ENCODE data around the gene MICAL3. TPM values are rescaled to one million over a fixed set of nuclear protein-coding genes. Genes with fewer than 3 reads are reported as not detected.

Gene MICAL3
- total RNA-seq, 2 experiments from 2014 or later = 26.4 to 29.7 TPM

- DNase-seq = no peak
- H3K9me3 Mint-ChIP-seq (ENCODE audit: insufficient read depth) = no peaks in the 10 kb centered on the region
- H3K27ac Mint-ChIP-seq = no peak overlapping the region
- POLR2A ChIA-PET = no interaction called here
- no peaks in the 10 kb centered on the region for H3K27me3 Mint-ChIP-seq (ENCODE audit: low read depth)
- H3K36me3 Mint-ChIP-seq (ENCODE audit: low read depth) = no peaks in the 10 kb centered on the region
- ATAC-seq = no peak
- CTCF ChIA-PET = interaction anchor here (1.2 to 1.3 kb wide), 2 partner anchors 30 to 157 kb away, joined by 4 read pairs; no protein-coding TSS in a partner anchor
- H3K4me3 Mint-ChIP-seq = no peak overlapping the region
- H3K4me1 Mint-ChIP-seq (ENCODE audit: low read depth) = peaks cover 8% of the 10 kb centered on the region
Observed at GRCh38 chr22:17918840-17919239, 105.5 kb downstream of the MICAL3 start.

GRCh38 chr22:17917490-17917983, 106.8 kb downstream of the MICAL3 start:
- Mint-ChIP-seq H3K4me1 (ENCODE audit: low read depth) (peaks cover 8% of the 10 kb centered on the region), H3K4me3 (no peak overlapping the region), H3K9me3 (ENCODE audit: insufficient read depth) (no peaks in the 10 kb centered on the region), H3K27me3 (ENCODE audit: low read depth) (no peaks in the 10 kb centered on the region), H3K27ac (no peak overlapping the region), H3K36me3 (ENCODE audit: low read depth) (no peaks in the 10 kb centered on the region)
- ATAC-seq = no peak
- peak; percentile 42 for DNase-seq
- CTCF ChIA-PET = interaction anchor here (1.2 to 1.3 kb wide), 2 partner anchors 28 to 159 kb away, joined by 4 read pairs; no protein-coding TSS in a partner anchor
- POLR2A ChIA-PET = interaction anchor here (0.7 kb wide), 1 partner anchor 317 kb away, joined by 3 read pairs; no protein-coding TSS in a partner anchor

GRCh38 chr22:17916226-17916889, 108.0 kb downstream of the MICAL3 start:
- H3K4me1 Mint-ChIP-seq (ENCODE audit: low read depth) = peaks cover 8% of the 10 kb centered on the region
- H3K4me3 Mint-ChIP-seq = no peak overlapping the region
- DNase-seq (no peak), ATAC-seq (no peak)
- ChIA-PET CTCF (no interaction called here), POLR2A (no interaction called here)
- H3K27ac Mint-ChIP-seq = no peak overlapping the region
- H3K36me3 Mint-ChIP-seq (ENCODE audit: low read depth) = no peaks in the 10 kb centered on the region
- no peaks in the 10 kb centered on the region for H3K27me3 Mint-ChIP-seq (ENCODE audit: low read depth)
- H3K9me3 Mint-ChIP-seq (ENCODE audit: insufficient read depth) = no peaks in the 10 kb centered on the region

DNA sequence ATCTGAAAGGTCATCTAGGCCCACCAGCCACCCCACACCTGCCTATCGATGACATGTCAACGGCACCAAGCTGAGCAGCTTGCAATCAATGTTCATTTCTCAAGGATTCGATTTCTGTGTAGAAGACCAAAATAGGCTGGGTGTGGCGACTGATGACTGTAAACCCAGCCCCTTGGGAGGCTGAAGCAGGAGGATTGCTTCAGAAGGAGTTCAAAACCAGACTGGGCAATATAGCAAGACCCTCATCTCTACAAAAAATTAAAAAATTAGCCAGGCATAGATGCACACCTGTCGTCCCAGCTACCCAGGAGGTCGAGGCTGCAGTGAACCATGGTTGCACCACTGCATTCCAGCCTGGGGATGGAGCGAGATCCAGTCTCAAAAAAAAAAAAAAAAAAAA, 108.7 kb downstream of the MICAL3 start:
- POLR2A ChIA-PET = no interaction called here
- CTCF ChIA-PET = no interaction called here
- Mint-ChIP-seq H3K27me3 (ENCODE audit: low read depth) (no peaks in the 10 kb centered on the region), H3K36me3 (ENCODE audit: low read depth) (no peaks in the 10 kb centered on the region), H3K27ac (no peak overlapping the region), H3K4me3 (no peak overlapping the region), H3K9me3 (ENCODE audit: insufficient read depth) (no peaks in the 10 kb centered on the region), H3K4me1 (ENCODE audit: low read depth) (peaks cover 5% of the 10 kb centered on the region)
- ATAC-seq (no peak), DNase-seq (no peak)

- no peak overlapping the region for H3K27ac Mint-ChIP-seq
- no peaks in the 10 kb centered on the region for H3K27me3 Mint-ChIP-seq (ENCODE audit: low read depth)
- ATAC-seq (no peak), DNase-seq (no peak)
- no peaks in the 10 kb centered on the region for H3K36me3 Mint-ChIP-seq (ENCODE audit: low read depth)
- POLR2A ChIA-PET = no interaction called here
- H3K9me3 Mint-ChIP-seq (ENCODE audit: insufficient read depth) = no peaks in the 10 kb centered on the region
- H3K4me1 Mint-ChIP-seq (ENCODE audit: low read depth) = peaks cover under 1% of the 10 kb centered on the region
- H3K4me3 Mint-ChIP-seq = no peak overlapping the region
- CTCF ChIA-PET = no interaction called here
Observed at GRCh38 chr22:17915188-17915587, 109.2 kb downstream of the MICAL3 start.

- no peaks in the 10 kb centered on the region for H3K36me3 Mint-ChIP-seq (ENCODE audit: low read depth)
- ATAC-seq (no peak), DNase-seq (no peak)
- no peaks in the 10 kb centered on the region for H3K9me3 Mint-ChIP-seq (ENCODE audit: insufficient read depth)
- CTCF ChIA-PET = no interaction called here
- H3K4me1 Mint-ChIP-seq (ENCODE audit: low read depth) = no peaks in the 10 kb centered on the region
- no peaks in the 10 kb centered on the region for H3K27me3 Mint-ChIP-seq (ENCODE audit: low read depth)
- H3K27ac Mint-ChIP-seq = no peak overlapping the region
- POLR2A ChIA-PET = no interaction called here
- H3K4me3 Mint-ChIP-seq = no peak overlapping the region
Observed at GRCh38 chr22:17914474-17914873, 109.9 kb downstream of the MICAL3 start.

DNA sequence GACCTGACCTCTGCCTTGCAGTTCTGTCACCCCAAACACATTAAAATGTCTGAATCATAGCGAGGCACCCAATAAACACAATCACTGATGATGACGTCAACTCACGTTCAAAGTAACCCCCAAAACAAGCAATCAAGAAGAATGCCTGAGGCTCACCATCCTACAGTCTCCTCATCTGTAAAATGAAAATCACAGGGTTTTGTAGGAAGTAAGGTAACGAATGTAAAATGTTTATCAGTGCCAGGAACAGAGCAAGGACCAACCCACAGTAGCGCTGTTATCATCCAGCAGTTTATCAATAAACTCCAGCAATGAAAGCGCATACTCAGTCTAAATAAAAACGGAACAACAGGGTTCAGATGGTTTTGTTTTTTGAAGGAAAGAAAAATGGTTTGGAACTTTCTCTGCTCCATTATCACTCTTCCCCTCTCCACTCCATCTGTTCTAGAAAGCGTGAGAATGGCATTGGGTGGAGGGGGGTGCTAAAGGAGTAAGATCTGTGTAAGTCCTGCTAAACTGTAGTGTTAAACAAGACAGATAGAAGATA, 110.5 kb downstream of the MICAL3 start:
- ATAC-seq = no peak
- Mint-ChIP-seq H3K4me3 (no peak overlapping the region), H3K4me1 (ENCODE audit: low read depth) (no peaks in the 10 kb centered on the region), H3K27me3 (ENCODE audit: low read depth) (no peaks in the 10 kb centered on the region), H3K27ac (no peak overlapping the region), H3K36me3 (ENCODE audit: low read depth) (no peaks in the 10 kb centered on the region), H3K9me3 (ENCODE audit: insufficient read depth) (no peaks in the 10 kb centered on the region)
- CTCF ChIA-PET = no interaction called here
- POLR2A ChIA-PET = no interaction called here
- no peak for DNase-seq

- H3K27me3 Mint-ChIP-seq (ENCODE audit: low read depth) = no peaks in the 10 kb centered on the region
- DNase-seq = no peak
- CTCF ChIA-PET = no interaction called here
- no peaks in the 10 kb centered on the region for H3K4me1 Mint-ChIP-seq (ENCODE audit: low read depth)
- no peaks in the 10 kb centered on the region for H3K36me3 Mint-ChIP-seq (ENCODE audit: low read depth)
- POLR2A ChIA-PET = no interaction called here
- no peak overlapping the region for H3K27ac Mint-ChIP-seq
- H3K4me3 Mint-ChIP-seq = no peak overlapping the region
- no peaks in the 10 kb centered on the region for H3K9me3 Mint-ChIP-seq (ENCODE audit: insufficient read depth)
- ATAC-seq = no peak
Observed at GRCh38 chr22:17912945-17913721, 111.2 kb downstream of the MICAL3 start.

DNA sequence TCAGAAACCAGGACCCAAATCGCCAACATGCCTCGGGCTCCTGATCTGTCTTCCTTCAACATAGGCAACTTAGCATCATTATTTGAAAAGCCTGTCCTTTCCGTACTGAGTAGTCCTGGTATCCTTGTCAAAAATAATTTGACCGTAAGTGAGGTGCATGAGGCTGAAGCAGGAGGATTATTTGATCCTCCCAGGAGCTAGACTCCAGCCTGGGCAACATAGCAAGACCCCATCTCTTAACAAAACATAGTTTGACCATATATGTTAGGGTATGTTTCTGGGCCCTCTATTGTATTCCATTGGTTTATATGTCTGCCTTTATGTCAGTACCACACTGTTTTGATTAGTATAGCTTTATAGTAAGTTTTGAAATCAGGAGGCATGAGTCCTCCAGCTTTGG, 112.5 kb downstream of the MICAL3 start:
- CTCF ChIA-PET = no interaction called here
- H3K4me3 Mint-ChIP-seq = no peak overlapping the region
- H3K27ac Mint-ChIP-seq = no peak overlapping the region

GRCh38 chr22:17911312-17911705, 113.1 kb downstream of the MICAL3 start:
- ChIA-PET CTCF (no interaction called here), POLR2A (no interaction called here)
- Mint-ChIP-seq H3K27ac (no peak overlapping the region), H3K9me3 (ENCODE audit: insufficient read depth) (no peaks in the 10 kb centered on the region), H3K4me3 (no peak overlapping the region), H3K27me3 (ENCODE audit: low read depth) (no peaks in the 10 kb centered on the region), H3K36me3 (ENCODE audit: low read depth) (no peaks in the 10 kb centered on the region), H3K4me1 (ENCODE audit: low read depth) (no peaks in the 10 kb centered on the region)
- ATAC-seq (no peak), DNase-seq (no peak)

More for the DNA sequence above, 112.5 kb downstream of the MICAL3 start:
- DNase-seq = no peak
- Mint-ChIP-seq H3K27me3 (ENCODE audit: low read depth) (no peaks in the 10 kb centered on the region), H3K9me3 (ENCODE audit: insufficient read depth) (no peaks in the 10 kb centered on the region), H3K36me3 (ENCODE audit: low read depth) (no peaks in the 10 kb centered on the region), H3K4me1 (ENCODE audit: low read depth) (no peaks in the 10 kb centered on the region)
- POLR2A ChIA-PET = no interaction called here
- ATAC-seq = no peak

GRCh38 chr22:17910561-17911311, 113.6 kb downstream of the MICAL3 start:
- Mint-ChIP-seq H3K4me3 (no peak overlapping the region), H3K36me3 (ENCODE audit: low read depth) (no peaks in the 10 kb centered on the region), H3K9me3 (ENCODE audit: insufficient read depth) (no peaks in the 10 kb centered on the region), H3K27ac (no peak overlapping the region), H3K27me3 (ENCODE audit: low read depth) (no peaks in the 10 kb centered on the region), H3K4me1 (ENCODE audit: low read depth) (no peaks in the 10 kb centered on the region)
- ChIA-PET POLR2A (no interaction called here), CTCF (no interaction called here)
- no peak for DNase-seq
- no peak for ATAC-seq

DNA sequence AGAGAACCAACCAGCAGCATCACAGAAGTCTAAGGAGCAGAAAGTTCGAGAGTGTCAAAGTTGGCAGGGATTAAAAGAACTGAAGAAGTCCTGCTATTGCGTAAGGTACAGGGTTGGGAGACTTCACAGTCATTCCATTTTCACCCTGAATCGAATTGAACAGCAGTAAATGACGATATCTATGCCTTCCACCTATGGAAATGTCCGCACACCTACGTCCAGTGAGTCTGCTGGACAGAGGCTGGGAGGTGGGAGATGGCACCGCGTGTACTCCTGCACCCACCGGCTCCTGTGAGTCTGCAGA, 116.7 kb downstream of the MICAL3 start:
- Mint-ChIP-seq H3K9me3 (ENCODE audit: insufficient read depth) (no peaks in the 10 kb centered on the region), H3K27ac (no peak overlapping the region), H3K4me1 (ENCODE audit: low read depth) (no peaks in the 10 kb centered on the region), H3K27me3 (ENCODE audit: low read depth) (no peaks in the 10 kb centered on the region), H3K36me3 (ENCODE audit: low read depth) (no peaks in the 10 kb centered on the region), H3K4me3 (no peak overlapping the region)
- ATAC-seq (no peak), DNase-seq (no peak)
- ChIA-PET POLR2A (no interaction called here), CTCF (no interaction called here)

All from activated CD8-positive, alpha-beta T cell treated with anti-CD3 and anti-CD28 coated beads, Interleukin-2, amount 10 ng/mL, durations not matched to agents 7 days and 5 days (primary cell).